Embryonic facial prominence (tissue), 1 donor: ENCODE results near the gene DENND6A.
"Not testable (repeated sequence)": the region's sequence is repeated elsewhere in the genome, so short reads cannot be mapped to it uniquely, and the experiment has no call there.

Experiments used
- DNase-seq: peaks from one replicate; pipeline ENCODE4 v3.0.0-alpha.2; 2016; ENCODE audit errors: extremely low spot score

DENND6A gene

DNA sequence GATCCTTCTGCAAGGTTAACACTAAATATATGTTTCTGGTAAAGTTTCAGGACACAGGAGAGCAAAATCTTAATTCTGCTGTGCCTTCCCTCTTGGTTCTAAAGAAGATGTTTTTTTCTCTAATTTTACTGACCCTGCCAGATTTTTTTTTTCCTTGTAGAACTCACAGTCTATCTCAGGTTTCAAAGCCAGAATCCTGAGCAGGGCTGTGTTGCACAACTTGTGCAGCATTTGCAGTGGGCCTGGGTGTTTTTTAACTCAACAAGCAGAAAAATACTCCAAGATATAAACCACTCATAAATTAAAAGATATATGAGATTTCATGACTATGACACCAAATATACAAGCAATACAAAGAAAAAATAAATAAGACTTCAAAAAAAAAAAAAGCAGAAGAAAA lies 55.5 kb downstream of the DENND6A start:
- no peak for DNase-seq

GRCh38 chr3:57634259-57634658 lies 58.6 kb downstream of the DENND6A start:
- not testable (repeated sequence) for DNase-seq

- DNase-seq, result no peak
Measured at GRCh38 chr3:57627976-57628375, 64.9 kb downstream of the DENND6A start.

DNA sequence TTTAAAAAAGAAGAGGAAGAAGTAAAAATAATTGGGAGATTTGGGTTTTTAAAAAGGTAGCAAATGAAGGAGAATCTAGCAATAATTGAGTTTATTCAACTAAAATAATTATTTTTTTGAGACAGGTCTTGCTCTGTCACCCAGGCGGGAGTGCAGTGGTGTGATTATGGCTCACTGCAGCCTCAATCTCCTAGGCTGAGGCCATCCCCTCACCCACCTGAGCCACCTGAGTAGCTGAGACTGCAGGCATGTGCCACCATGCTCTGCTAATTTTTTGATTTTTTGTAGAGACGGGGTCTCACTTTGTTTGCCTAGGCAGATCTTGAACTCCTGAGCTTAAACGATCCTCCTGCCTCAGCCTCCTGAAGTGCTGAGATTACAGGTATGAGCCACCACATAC lies 68.1 kb downstream of the DENND6A start:
- no peak for DNase-seq

- DNase-seq, result no peak
Measured at GRCh38 chr3:57622362-57622761, 70.5 kb downstream of the DENND6A start.

DNA sequence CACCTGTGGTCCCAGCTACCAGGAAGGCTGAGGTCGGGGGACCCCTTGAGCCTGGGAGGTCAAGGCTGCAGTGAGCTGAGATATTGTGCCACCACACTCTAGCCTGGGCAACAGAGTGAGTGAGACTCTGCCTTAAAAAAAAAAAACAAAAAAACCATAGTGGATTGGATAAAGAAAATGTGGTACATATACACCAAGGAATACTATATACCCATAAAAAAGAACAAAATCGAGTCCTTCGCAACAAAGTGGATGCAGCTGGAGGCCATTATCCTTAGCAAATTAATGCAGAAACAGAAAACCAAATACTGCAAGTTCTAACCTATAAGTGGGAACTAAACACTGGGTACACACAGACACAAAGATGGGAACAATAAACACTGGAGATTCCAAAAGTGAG lies 75.1 kb downstream of the DENND6A start:
- no peak for DNase-seq

DNA sequence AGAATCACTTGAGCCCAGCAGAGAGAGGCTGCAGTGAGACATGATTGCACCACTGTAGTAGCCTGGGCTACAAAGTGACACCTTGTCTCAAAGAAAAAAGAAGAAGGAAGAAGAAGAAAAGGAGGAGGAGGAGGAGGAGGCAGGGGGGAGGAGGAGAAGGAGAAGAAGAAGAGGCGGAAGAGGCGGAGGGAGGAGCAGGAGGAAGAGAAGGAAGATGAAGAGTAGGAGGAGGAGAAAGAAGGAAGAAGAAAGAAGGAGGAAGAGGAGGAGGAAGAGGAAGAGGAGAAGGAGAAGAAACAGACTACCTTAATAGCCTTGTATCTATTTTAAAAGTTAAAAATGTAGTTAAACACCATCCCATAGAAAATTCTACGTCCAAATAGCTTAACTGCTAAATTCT lies 76.6 kb downstream of the DENND6A start:
- no peak for DNase-seq

DNA sequence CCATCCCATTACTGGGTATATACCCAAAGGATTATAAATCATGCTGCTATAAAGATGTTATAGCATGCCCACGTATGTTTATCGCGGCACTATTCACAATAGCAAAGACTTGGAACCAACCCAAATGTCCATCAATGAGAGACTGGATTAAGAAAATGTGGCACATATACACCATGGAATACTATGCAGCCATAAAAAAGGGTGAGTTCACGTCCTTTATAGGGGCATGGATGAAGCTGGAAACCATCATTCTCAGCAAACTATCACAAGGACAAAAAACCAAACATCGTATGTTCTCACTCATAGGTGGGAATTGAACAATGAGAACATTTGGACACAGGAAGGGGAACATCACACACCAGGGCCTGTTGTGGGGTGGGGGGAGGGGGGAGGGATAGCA lies 81.0 kb downstream of the DENND6A start:
- not testable (repeated sequence) for DNase-seq

- DNase-seq, result no peak
Measured at GRCh38 chr3:57605683-57606082, 87.2 kb downstream of the DENND6A start.

GRCh38 chr3:57604971-57605370 lies 87.9 kb downstream of the DENND6A start:
- no peak for DNase-seq

DNA sequence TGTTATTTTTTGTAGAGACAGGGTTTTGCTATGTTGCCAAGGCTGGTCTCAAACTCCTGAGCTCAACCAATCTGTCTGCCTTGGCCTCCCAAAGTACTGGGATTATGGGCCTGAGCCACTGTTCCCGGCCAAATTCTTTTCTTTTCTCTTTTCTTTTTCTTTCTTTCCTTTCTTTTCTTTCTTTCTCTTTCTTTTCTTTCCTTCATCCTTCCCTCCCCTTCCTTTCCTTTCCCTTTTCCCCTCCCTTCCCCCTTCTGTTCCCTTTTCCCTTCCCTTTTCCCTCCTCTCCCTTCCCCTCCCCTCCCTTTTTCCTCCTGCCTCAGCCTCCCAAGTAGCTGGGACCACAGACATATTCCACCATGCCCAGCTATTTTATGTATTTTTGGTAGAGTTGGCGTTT lies 92.7 kb downstream of the DENND6A start:
- no peak for DNase-seq

GRCh38 chr3:57598765-57599360 lies 94.0 kb downstream of the DENND6A start:
- DNase-seq, result no peak

DNA sequence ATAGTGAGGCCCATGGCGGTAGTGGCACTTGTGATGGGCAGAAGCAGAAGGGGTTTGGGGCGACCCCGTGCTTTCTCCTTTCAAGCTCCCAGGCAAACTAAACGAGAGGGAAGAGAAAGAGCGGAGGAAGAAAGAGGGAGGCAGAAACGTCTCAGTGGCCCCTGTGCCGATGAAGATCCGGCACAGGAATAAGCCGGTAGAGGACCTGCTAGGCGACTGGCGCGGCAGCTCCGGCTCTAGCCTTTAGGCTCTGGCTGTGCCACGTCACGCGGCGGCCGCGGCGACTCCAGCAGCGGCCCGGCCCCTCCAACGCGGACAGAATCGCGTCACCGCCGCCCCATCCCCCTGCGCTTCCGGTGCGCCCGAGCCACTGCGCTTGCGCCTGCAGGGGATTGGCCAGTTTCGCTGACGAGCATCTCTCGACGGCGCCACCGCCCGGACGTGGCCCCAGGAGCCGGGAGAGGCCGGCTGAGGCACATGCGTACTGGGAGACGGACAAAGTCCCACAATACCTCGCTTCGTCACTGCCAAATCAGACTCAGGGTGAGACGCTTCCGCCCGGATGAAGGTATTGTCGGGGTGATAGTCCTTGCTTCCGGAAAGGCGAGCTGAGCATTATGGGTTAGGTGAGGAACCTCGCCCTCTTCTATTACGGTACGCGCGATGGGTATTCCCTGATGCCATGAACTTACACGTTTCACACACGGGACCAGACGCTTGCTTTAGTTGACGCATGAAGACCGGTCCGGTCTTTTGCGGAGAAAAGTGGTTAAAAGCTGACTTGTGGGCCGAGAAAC lies 95.6 kb downstream of the DENND6A start, which contains the start of gene ARF4:
Gene ARF4, minus strand, starts transcription at position 218 of the 797 bp plus-strand sequence. Its CDS starts 204 bp downstream, at position 14.
- peak; percentile 98 for DNase-seq

- no peak for DNase-seq
Measured at GRCh38 chr3:57596495-57597126, 96.3 kb downstream of the DENND6A start.

- DNase-seq, result no peak
Measured at GRCh38 chr3:57594576-57594975, 98.3 kb downstream of the DENND6A start.

DNA sequence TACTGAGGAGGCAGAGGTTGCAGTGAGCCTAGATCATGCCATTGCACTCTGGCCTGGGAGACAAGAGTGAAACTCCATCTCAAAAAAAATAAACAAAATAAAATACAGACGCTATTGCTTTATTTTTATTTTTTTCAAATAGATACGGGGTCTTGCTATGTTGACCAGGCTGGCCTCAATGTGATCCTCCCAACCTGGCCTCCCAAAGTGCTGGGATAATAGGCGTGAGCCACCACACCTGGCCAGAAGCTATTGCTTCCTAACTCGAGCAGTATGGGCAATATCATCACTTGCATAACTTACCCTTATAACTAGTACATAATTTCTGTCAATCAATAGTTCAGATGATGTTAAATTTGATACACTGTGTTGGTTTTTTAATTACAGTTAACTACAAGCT lies 98.7 kb downstream of the DENND6A start:
- DNase-seq, result no peak

DNA sequence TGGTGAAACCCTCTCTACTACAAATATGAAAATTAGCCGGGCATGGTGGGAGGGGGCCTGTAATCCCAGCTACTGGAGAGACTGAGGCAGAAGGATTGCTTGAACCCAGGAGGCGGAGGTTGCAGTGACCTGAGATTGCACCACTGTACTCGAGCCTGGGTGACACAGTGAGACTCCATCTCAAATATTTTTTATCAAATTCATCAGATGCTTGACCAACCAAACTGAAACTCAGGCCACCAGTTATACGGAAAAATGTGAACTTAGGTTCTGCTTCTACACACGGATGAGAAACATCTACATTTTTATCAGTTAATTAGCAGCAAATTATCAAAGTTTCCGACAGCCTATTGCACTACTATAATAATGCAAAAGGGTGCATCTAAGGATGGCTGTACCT lies 100.6 kb downstream of the DENND6A start:
- DNase-seq, result no peak

DNA sequence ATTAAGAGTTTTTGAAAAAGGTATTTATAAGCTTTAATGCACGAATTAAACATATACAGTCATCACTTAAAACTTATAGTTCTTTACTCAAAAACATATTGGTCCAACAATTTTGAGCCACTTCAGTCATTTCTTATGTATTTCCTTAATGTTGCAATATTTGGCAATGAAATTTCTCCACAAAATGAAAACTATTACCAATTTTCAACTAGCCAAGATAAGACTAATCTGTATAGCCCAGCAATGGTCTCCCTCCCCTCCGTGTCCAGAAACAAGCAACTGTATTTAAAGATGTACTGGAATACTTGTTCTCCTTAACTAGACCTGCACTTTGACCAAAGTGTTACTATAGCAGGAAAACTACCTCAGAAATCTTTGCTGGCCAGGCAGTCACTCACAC lies 105.0 kb downstream of the DENND6A start:
- DNase-seq, result no peak

DNA sequence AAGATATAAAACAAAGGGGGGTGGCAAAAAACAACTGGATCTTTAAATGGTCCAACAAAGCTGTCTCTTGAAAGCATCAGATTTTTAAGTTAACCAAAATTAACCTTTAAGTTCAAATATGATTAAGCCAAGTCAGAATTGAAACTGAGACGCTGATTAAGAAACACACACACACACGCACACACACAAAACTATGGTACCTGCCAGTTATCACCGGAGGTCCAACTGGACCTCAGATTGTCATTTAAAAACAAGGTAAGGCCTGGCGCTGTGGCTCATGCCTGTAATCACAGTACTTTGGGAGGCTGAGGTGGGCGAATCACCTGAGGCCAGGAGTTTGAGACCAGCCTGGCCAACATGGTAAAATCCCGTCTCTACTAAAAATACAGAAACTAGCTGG lies 106.1 kb downstream of the DENND6A start:
- no peak for DNase-seq

- DNase-seq, result no peak
Measured at GRCh38 chr3:57583544-57583943, 109.3 kb downstream of the DENND6A start.

- no peak for DNase-seq
Measured at GRCh38 chr3:57582474-57583168, 110.3 kb downstream of the DENND6A start.

DNA sequence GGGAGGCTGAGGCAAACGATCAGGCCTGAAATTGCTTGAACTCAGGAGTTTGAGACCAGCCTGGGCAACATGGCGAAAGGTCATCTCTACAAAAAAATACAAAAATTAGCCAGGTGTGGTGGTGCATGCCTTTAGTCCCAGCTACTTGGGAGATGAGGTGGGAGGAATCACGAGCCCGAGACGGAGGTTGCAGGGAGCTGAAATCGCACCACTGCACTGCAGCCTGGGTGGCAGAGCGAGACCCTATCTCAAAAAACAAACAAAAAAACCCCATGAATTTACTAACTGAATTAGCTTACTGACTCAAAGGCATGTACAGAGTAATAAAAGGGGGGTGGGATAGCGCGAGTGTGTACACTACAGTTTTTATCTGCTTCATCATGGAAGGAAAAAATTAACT lies 115.1 kb downstream of the DENND6A start:
- DNase-seq, result no peak
